Adrenal gland (tissue), 12 donors: ENCODE measurements around the gene TARS2. TPM values are rescaled to one million over a fixed set of nuclear protein-coding genes. Genes with fewer than 3 reads are reported as not detected.

ENCODE experiments used
- DNase-seq, 7 donors: peaks; one replicate each; pipeline ENCODE4 v3.0.0-alpha.2; 2019 to 2020
- H3K27ac ChIP-seq, 5 donors: fragments of 200-600 bp; sonication (generic) in 4 of 5; 1 replicate in 3 of 5; 2 replicates in 2 of 5; pipeline versions ENCODE4 v1.5.1 to v1.8.0; 2016 to 2020; ENCODE audit warnings: mild to moderate bottlenecking in 1 of 5
- H3K27me3 ChIP-seq: fragments of 200-600 bp; 2 replicates; pipeline ENCODE4 v1.8.0; 2021
- H3K36me3 ChIP-seq, 2 donors: fragments of 200-600 bp; replicated peaks in 1 of 2; 1 replicate in 1 of 2; 2 replicates in 1 of 2; pipeline versions ENCODE4 v1.5.1 to v1.8.0; 2018 to 2022
- H3K4me1 ChIP-seq, 2 donors: fragments of 200-600 bp; replicated peaks in 1 of 2; 1 replicate in 1 of 2; 2 replicates in 1 of 2; pipeline versions ENCODE4 v1.5.1 to v1.8.0; 2018 to 2021
- H3K4me3 ChIP-seq, 4 donors: fragments of 200-600 bp; sonication (generic) in 3 of 4; one replicate each; pipeline ENCODE4 v1.5.1; 2016 to 2018
- H3K9me3 ChIP-seq, 3 donors: fragments of 200-600 bp; sonication (generic) in 1 of 3; replicated peaks in 1 of 3; 1 replicate in 2 of 3; 2 replicates in 1 of 3; pipeline versions ENCODE4 v1.5.1 to v1.8.0; 2016 to 2021
- CTCF ChIP-seq, 6 experiments: fragments of 450-650 bp in 4 of 6; fragments of 200-600 bp in 2 of 6; sonication (generic) in 1 of 6; IDR thresholded peaks; 1 replicate in 5 of 6; 2 replicates in 1 of 6; pipeline versions ENCODE4 v1.5.1 to v1.8.0; 2016 to 2021; ENCODE audit warnings: antibody characterized with exemption in 6 of 6, mild to moderate bottlenecking in 2 of 6, moderate library complexity in 1 of 6
- POLR2A ChIP-seq, 2 donors: fragments of 450-650 bp; IDR thresholded peaks; one replicate each; pipeline ENCODE4 v1.6.1; 2017; ENCODE audit warnings: antibody characterized with exemption in 2 of 2, mild to moderate bottlenecking in 2 of 2, moderate library complexity in 1 of 2
- WGBS, 4 donors: extraction: QIAGEN DNeasy Blood & Tissue Kit in 2 of 4; methylation state at CpG; one replicate each; pipeline versions ENCODE4 v1.1.5 to v1.1.7; 2013 to 2017; 5-methylcytosine and 5-hydroxymethylcytosine counted together
- intact Hi-C, 2 donors: fragments of 100-400 bp; cut with DNase I; formaldehyde crosslinking; loops; one replicate each; pipeline versions ENCODE4 v1.14.1 to v1.15.0; 2022 to 2023
- polyA plus RNA-seq, 3 donors: library from polyadenylated mRNA; stranded (reverse); fragments of 200-250 nt in 2 of 3; fragments of 350-450 nt in 1 of 3; fragmentation: Illumina TruSeq in 1 of 3; extraction: RNeasy Lipid Tissue Mini Kit (QIAGEN cat#74804) in 1 of 3; gene quantifications; one replicate each; pipeline ENCODE4 v1.2.3, GENCODE V29; 2013 to 2014
- total RNA-seq, 9 donors: library from RNA; depleted of rRNA in 4 of 9; stranded (reverse); fragments of >200 nt in 4 of 9; fragments of 120-200 nt in 1 of 9; fragmentation: NEBNext Ultra II Directional in 1 of 9; extraction: Animal tissue kit (Norgen Biotek cat#: 25700) in 1 of 9; gene quantifications; one replicate each; pipeline versions ENCODE4 v1.1.0 to v1.2.4, GENCODE V29; 2013 to 2023
- donor health status: healthy with polysubstance abuse.
- donor health status: Bipolar disorder and iron deficiency.
- donor health status: DM: yes; HTN: yes; CAD: no.
- donor health status: DM: no; HTN: no; CAD: no.
- donor health status: DM: no; HTN: no; CAD: no.
- donor health status: DM: yes; HTN: yes; CAD: no.

TARS2 gene
- total and polyA plus RNA-seq, 12 donors = 21.6 to 87.4 (median 28.6) TPM

- no peak overlapping the region for H3K4me3 ChIP-seq
- intact Hi-C loops = no loop called here
- peaks cover 0 to 6% of the 10 kb centered on the region in 2 donors for H3K36me3 ChIP-seq
- H3K9me3 ChIP-seq = no peaks in the 10 kb centered on the region
- TF ChIP-seq CTCF (IDR thresholded peaks at IDR 0.05) = no peak
- no peak for TF ChIP-seq POLR2A (IDR thresholded peaks at IDR 0.05)
- no peaks in the 10 kb centered on the region for H3K27me3 ChIP-seq
- H3K4me1 ChIP-seq = peaks cover 16 to 30% of the 10 kb centered on the region in 2 donors
- no peak overlapping the region for H3K27ac ChIP-seq
- no peak for DNase-seq
- 93 to 98% (median 94%) methylated on average over 12 of the region's 12 CpGs for WGBS, 4 donors
Observed at GRCh38 chr1:150511551-150511950, 24.3 kb downstream of the TARS2 start.

- no peak overlapping the region for H3K4me3 ChIP-seq
Observed at GRCh38 chr1:150511985-150512660, 24.9 kb downstream of the TARS2 start.

DNA sequence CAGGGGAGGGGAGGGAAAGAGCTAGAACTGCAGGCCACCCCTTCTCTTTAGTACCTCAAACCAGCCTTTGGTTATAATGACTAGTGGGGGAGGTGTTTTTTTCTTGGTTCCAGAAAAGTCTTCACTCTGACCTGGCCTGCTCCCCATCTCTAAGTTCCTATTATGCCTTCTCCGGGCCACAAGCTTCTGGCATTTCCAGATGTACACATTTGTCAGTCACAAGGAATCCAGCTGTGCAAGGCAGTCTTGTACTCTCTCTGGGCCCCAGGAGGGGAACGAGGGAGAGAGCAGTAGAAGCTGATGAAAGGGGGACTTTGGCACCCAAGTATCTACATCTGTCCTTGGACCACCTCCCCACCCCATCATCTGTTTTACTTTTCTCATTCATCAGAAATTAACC, 25.6 kb downstream of the TARS2 start:
- intact Hi-C loops = no loop called here
- TF ChIP-seq CTCF (IDR thresholded peaks at IDR 0.05) = no peak
- no peak for TF ChIP-seq POLR2A (IDR thresholded peaks at IDR 0.05)
- Histone ChIP-seq H3K4me1 (peaks cover 13 to 27% of the 10 kb centered on the region in 2 donors), H3K27ac (no peak overlapping the region), H3K9me3 (no peaks in the 10 kb centered on the region), H3K36me3 (peaks cover 0 to 6% of the 10 kb centered on the region in 2 donors), H3K4me3 (no peak overlapping the region), H3K27me3 (no peaks in the 10 kb centered on the region)
- 65 to 100% (median 92%) methylated on average over 2 of the region's 2 CpGs for WGBS, 4 donors
- DNase-seq = no peak

More at GRCh38 chr1:150511985-150512660, 24.9 kb downstream of the TARS2 start:
- intact Hi-C loops = no loop called here
- Histone ChIP-seq H3K9me3 (no peaks in the 10 kb centered on the region), H3K4me1 (peaks cover 16 to 31% of the 10 kb centered on the region in 2 donors), H3K27me3 (no peaks in the 10 kb centered on the region), H3K36me3 (peaks cover 0 to 6% of the 10 kb centered on the region in 2 donors), H3K27ac (no peak overlapping the region)
- DNase-seq = no peak
- TF ChIP-seq POLR2A (IDR thresholded peaks at IDR 0.05) (no peak), CTCF (IDR thresholded peaks at IDR 0.05) (no peak)
- WGBS, 4 donors = 79 to 93% (median 92%) methylated on average over 10 to 17 of the region's 17 CpGs

GRCh38 chr1:150513351-150513791, 26.2 kb downstream of the TARS2 start:
- TF ChIP-seq CTCF (IDR thresholded peaks at IDR 0.05) (no peak), POLR2A (IDR thresholded peaks at IDR 0.05) (no peak)
- DNase-seq = no peak
- no peaks in the 10 kb centered on the region for H3K9me3 ChIP-seq
- intact Hi-C loops = no loop called here
- peaks cover 13 to 23% of the 10 kb centered on the region in 2 donors for H3K4me1 ChIP-seq
- peaks cover 0 to 6% of the 10 kb centered on the region in 2 donors for H3K36me3 ChIP-seq
- no peaks in the 10 kb centered on the region for H3K27me3 ChIP-seq
- 90 to 96% (median 94%) methylated on average over 7 of the region's 7 CpGs for WGBS, 4 donors
- H3K27ac ChIP-seq = no peak overlapping the region
- H3K4me3 ChIP-seq = no peak overlapping the region
